ENCODE results near the gene OSM.

The OSM gene

GRCh38 chr22:30268331-30268730, 1.7 kb upstream of the OSM start:
- FAIRE-seq (no peak), DNase-seq (ENCODE audit: insufficient read length) (no peak)
- TF ChIP-seq TAF1 (IDR thresholded peaks at IDR 0.05; ENCODE audit: borderline replicate concordance, low read depth, low read length) = no peak
- no peak for TF ChIP-seq POLR2AphosphoS5 (IDR thresholded peaks at IDR 0.05; ENCODE audit: low read depth, low read length)
- TF ChIP-seq POLR2A (IDR thresholded peaks at IDR 0.05; ENCODE audit: low read depth, low read length) = no peak

DNA sequence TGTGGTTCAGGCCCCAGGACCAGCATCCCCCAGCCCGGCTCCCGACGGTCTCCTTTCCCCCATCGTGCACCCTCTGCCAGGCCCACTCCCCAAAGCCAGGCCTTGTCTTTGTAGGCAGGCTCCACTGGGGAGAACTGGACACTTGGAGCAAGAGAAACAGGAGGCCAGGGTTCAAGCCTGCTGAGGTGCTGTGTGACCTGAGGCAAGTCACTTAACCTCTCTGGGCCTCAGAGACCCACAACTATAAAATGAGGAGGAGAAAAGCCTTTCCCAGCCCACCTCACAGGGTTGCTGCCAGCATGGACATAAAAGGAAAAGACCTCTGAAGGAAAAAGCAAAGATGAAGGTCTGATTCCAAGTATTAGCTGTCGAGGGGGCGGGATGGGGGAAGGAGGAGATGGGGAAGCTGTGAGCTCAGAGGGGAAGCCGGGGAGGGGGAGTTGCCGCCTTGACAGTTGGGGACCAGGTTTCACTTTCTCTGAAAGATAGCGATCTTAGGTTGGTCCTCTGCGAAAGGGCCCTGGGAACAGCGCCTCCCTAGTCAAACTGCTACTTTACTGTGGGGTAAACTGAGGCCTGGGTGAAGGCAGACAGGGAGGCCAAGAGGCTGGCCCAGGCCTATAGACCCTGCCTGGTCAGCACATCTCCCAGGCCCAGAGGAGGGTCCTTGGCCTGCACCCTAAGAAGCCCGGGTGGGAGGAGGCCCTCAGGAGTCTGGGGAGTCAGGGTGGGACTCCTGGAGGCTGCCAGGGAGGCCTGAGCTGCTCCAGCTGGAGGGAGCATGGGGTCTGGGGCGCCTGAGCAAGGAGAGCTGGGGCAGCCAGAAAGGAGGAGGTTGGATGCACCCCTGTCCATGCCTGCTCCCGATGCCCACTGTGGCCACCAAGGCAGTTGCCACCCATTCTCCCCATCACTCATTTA, 991 bp upstream of the OSM start:
- no peak for FAIRE-seq
- no peak for DNase-seq (ENCODE audit: insufficient read length)
- no peak for TF ChIP-seq TAF1 (IDR thresholded peaks at IDR 0.05; ENCODE audit: borderline replicate concordance, low read depth, low read length)
- no peak for TF ChIP-seq POLR2AphosphoS5 (IDR thresholded peaks at IDR 0.05; ENCODE audit: low read depth, low read length)
- TF ChIP-seq POLR2A (IDR thresholded peaks at IDR 0.05; ENCODE audit: low read depth, low read length) = no peak

DNA sequence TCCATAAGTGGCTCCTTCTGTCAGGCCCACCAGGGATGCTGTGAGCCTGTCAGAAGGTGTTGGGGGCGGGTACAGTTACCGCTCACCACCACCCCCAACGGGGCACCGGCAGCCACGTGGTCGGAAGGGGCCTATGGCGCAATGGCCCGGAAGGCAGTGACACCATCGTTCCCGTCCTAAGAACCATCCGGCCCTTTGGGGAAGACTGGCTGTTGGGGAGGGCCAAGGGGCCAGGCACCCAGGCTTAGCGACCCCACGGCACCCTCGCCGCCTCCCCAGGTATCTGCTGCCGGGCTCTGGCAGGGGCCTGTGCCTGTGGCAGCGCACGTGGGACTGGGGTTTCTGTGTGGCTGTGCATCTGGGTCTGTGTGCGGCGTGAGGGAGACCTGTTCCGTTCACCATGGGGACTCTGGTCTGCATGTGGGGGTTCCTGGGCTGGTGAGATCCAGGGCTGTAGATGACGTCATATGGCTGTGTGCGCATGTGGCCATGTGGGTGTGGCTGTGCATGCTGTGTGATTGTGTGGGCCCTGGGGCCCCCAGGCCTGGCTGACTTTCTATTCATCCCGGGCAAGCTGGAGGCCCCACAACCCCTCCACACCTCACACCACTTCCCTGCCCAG, 717 bp downstream of the OSM start:
- FAIRE-seq = peak; percentile 96
- peak; percentile 81 for DNase-seq (ENCODE audit: insufficient read length)
- TF ChIP-seq POLR2AphosphoS5 (IDR thresholded peaks at IDR 0.05; ENCODE audit: low read depth, low read length) (peak; percentile 33; the same call in 1 of the 2 replicates), POLR2A (IDR thresholded peaks at IDR 0.05; ENCODE audit: low read depth, low read length) (peak; percentile 69; the same call in 1 of the 2 replicates), TAF1 (IDR thresholded peaks at IDR 0.05; ENCODE audit: borderline replicate concordance, low read depth, low read length) (no peak)

DNA sequence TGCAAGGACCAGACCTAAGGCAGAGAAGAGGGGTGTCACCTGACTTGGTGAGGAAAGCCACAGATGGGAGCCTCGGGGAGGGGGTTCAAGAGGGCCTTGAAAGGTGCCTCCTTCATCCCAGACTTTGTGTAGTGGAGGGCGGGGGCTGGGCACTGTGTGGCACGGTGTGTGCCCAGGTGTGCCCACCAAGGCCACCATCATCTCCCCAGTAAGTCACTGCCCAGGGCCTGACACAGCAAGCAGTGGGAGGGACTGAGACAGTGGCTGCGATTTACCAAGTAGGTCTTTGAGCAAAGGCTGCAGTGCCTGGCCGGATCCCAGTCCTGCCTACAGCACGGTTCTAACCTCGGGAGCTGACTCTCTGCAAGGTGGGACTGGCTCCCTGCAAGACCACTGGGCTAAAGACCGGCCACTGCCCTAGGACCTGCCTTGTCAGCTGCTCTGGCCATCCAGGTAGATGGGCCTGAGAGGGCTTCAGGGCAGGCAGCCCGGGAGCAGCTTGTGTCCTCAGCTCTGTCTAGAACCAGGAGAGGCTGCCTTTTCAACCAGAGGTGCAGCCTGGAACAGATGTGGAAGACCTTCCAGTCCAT, 1.4 kb downstream of the OSM start:
- DNase-seq (ENCODE audit: insufficient read length) = no peak
- FAIRE-seq = no peak
- TF ChIP-seq POLR2A (IDR thresholded peaks at IDR 0.05; ENCODE audit: low read depth, low read length) (no peak), POLR2AphosphoS5 (IDR thresholded peaks at IDR 0.05; ENCODE audit: low read depth, low read length) (no peak), TAF1 (IDR thresholded peaks at IDR 0.05; ENCODE audit: borderline replicate concordance, low read depth, low read length) (no peak)

DNA sequence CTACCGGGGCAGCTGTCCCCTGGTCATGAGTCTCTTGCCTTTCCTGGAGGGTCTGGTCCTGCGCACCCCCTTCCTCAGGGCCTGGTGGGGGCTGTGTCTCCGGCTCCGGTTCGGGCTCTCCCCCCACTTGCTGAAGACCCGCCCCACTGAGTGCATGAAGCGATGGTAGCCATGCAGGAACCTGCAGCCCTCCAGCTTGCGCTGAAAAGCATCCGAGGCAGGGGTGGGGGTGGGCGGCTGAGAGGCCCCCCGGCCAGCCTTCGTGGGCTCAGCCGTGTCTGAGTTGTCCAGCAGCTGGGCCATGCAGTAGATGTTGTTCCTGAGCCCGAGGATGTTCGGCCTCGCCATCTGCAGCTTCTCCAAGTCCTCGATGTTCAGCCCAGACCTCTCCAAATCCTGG, 2.8 kb downstream of the OSM start:
- no peak for TF ChIP-seq POLR2A (IDR thresholded peaks at IDR 0.05; ENCODE audit: low read depth, low read length)
- no peak for DNase-seq (ENCODE audit: insufficient read length)
- FAIRE-seq = no peak

DNA sequence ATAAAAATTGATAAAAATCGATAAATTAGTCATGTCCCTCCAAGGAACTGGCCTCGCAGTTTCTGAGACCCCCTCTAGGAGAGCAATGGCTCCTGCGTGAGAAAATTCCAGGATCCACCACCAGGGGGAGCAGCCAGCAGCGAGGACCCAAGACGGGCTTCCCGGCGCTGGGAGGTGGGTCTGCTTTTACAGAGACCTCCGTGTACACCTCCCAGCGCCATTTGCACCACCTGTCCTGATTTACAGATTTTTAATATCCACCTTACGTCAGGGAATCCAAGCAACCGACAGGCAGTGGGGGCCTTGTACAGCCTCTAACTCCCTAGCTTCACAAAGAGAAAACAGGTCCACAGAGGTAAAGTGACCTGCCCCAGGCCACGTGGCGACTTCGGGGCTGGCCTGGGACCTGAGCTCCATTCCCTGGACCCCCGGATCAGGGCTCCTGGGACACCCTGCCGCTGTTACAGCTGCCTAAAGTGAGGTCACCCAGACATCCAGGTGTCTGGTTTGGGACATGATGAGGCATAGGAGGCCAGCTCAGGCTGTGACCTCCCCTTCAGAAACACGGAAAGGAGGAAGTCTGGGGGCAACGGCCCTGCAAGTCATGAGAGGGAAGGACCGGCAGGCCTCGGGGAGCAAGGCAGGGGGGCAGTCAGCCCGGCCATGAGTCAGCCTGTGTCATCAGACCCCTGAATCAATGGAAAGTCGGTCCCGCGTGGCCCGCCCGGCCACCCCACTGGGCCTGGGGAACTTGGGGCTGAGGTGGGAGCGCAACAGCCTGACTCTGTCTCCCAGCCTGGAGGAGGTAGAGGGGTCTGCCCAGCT, 3.5 kb downstream of the OSM start:
- DNase-seq (ENCODE audit: insufficient read length) = peak; percentile 65
- TF ChIP-seq TAF1 (IDR thresholded peaks at IDR 0.05; ENCODE audit: borderline replicate concordance, low read depth, low read length) (no peak), POLR2A (IDR thresholded peaks at IDR 0.05; ENCODE audit: low read depth, low read length) (no peak), POLR2AphosphoS5 (IDR thresholded peaks at IDR 0.05; ENCODE audit: low read depth, low read length) (no peak)
- peak; percentile 73 for FAIRE-seq

- DNase-seq (ENCODE audit: insufficient read length) = no peak
- FAIRE-seq = no peak
- TF ChIP-seq POLR2A (IDR thresholded peaks at IDR 0.05; ENCODE audit: low read depth, low read length) = no peak
These were observed 4.5 kb downstream of the OSM start for GRCh38 chr22:30262112-30262511.

GRCh38 chr22:30261134-30261533, 5.5 kb downstream of the OSM start:
- FAIRE-seq (no peak), DNase-seq (ENCODE audit: insufficient read length) (no peak)
- TF ChIP-seq POLR2AphosphoS5 (IDR thresholded peaks at IDR 0.05; ENCODE audit: low read depth, low read length) = no peak
- no peak for TF ChIP-seq TAF1 (IDR thresholded peaks at IDR 0.05; ENCODE audit: borderline replicate concordance, low read depth, low read length)
- no peak for TF ChIP-seq POLR2A (IDR thresholded peaks at IDR 0.05; ENCODE audit: low read depth, low read length)

- no peak for FAIRE-seq
- no peak for DNase-seq (ENCODE audit: insufficient read length)
- no peak for TF ChIP-seq TAF1 (IDR thresholded peaks at IDR 0.05; ENCODE audit: borderline replicate concordance, low read depth, low read length)
- no peak for TF ChIP-seq POLR2A (IDR thresholded peaks at IDR 0.05; ENCODE audit: low read depth, low read length)
- no peak for TF ChIP-seq POLR2AphosphoS5 (IDR thresholded peaks at IDR 0.05; ENCODE audit: low read depth, low read length)
These were observed 6.0 kb downstream of the OSM start for GRCh38 chr22:30260682-30261081.

DNA sequence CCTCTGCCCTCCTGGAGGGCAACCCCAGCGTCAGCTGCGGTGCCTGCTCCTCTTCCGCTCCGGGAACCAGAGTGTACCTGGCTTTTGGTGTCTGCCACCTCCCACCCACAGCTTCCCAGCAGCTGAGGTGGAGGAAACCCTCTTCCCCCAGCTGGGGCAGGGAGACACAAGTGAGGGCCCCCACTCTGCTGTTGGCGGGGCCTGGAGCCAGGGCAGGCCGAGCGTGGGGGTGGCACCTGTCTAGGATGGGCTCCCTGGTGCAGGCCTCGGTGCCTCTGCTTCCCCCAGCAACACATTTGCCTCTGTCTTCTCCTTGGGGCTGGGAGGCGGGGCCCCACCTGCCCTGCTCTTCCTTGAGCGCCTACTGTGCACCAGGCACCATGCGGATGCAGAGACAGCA, 6.4 kb downstream of the OSM start:
- FAIRE-seq = no peak
- DNase-seq (ENCODE audit: insufficient read length) = no peak
- no peak for TF ChIP-seq POLR2A (IDR thresholded peaks at IDR 0.05; ENCODE audit: low read depth, low read length)
- TF ChIP-seq POLR2AphosphoS5 (IDR thresholded peaks at IDR 0.05; ENCODE audit: low read depth, low read length) = no peak
- no peak for TF ChIP-seq TAF1 (IDR thresholded peaks at IDR 0.05; ENCODE audit: borderline replicate concordance, low read depth, low read length)

DNA sequence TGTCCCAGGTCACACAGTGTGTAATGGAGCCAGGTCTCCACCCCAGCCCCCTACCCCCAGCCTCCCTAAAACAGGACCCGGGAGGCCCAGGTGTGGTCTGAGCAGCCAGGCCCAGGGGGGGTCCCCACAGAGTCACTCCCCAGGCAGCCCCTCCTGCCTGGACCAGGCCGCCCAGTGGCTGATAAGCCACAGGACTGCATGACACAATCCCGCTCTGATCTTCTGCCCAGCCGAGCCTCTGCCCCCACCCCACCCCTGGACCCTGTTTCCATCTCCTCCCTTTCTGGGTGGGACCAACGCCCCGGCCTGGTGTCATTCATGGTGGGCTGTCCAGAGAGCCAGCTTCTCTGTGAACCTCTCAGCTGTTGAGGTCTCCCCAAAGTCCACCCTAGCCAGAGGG, 12.3 kb downstream of the OSM start:
- DNase-seq (ENCODE audit: insufficient read length) (no peak), FAIRE-seq (no peak)
- no peak for TF ChIP-seq POLR2AphosphoS5 (IDR thresholded peaks at IDR 0.05; ENCODE audit: low read depth, low read length)
- TF ChIP-seq TAF1 (IDR thresholded peaks at IDR 0.05; ENCODE audit: borderline replicate concordance, low read depth, low read length) = no peak
- no peak for TF ChIP-seq POLR2A (IDR thresholded peaks at IDR 0.05; ENCODE audit: low read depth, low read length)

Measured in GM12892 (cell line).